Measurements from ENCODE around the gene TMPRSS11B.
"Not testable (repeated sequence)": the region's sequence is repeated elsewhere in the genome, so short reads cannot be mapped to it uniquely, and the experiment has no call there.

The TMPRSS11B gene

DNA sequence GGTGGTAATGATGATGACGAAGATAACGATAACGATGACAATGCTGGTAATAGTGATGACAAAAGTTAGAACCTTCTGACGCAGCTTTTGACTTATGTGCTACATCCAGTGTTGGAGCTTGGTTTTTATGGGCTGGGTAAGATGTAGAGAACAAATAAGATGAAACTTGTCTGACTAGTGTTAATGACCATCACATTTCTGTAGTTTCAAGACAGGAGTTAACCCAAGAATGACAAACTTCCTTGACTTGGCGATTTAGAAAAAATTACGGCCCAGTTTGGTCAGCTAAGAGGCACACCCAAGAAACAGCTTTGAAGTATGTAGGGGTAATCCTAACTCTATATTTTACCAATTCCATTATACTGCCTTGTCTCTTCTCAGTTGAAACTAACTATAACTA is at the start of gene TMPRSS11B:
TMPRSS11B (minus strand) TSS at position 101 of the 400 bp plus-strand sequence. CDS start 136 bp downstream, outside the sequence.
- DNase-seq, result no peak

GRCh38 chr4:68291256-68291655 is 45.8 kb upstream of the TMPRSS11B start:
- DNase-seq, result no peak

DNA sequence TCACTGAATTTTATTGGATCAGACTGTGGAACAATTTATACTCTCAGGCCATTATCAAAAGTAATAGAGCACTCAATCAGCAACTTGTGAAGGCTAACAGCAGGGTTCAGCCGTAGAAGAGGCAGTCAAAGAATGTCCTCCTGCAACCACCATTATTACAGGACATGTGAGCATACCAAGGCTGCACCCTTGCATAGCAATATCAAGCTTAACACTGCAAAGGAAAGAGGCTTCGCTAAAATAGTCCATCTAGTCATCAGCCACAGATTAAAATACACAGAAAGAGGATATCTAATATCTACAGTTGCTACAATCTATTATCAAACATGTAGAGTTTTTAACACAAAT is 42.9 kb upstream of the TMPRSS11B start:
- DNase-seq, result no peak

GRCh38 chr4:68287704-68288392 is 42.4 kb upstream of the TMPRSS11B start:
- DNase-seq, result no peak

GRCh38 chr4:68283714-68284113 is 38.2 kb upstream of the TMPRSS11B start:
- DNase-seq, result no peak

GRCh38 chr4:68283095-68283494 is 37.6 kb upstream of the TMPRSS11B start:
- DNase-seq, result no peak

- not testable (repeated sequence) for DNase-seq
These were observed 36.6 kb upstream of the TMPRSS11B start for GRCh38 chr4:68281796-68282740.

DNA sequence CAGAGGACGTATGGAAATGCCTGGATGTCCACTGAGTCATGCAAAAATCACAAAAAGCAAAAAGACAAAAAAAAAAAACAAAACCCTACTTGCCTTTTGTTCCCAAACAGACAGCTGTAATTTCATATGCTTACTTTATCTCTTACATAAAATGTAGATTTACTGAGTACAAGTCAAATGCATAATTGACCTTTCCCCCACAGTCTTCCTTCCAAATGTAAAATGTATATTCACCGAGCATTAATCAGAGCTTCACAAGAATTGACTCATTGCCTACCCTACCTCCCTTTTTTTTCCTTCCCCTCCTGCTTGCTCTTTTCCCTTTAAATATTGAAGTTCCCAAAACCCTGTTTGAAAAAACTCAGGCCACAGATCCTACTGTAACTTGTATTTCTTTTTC is 32.5 kb upstream of the TMPRSS11B start:
- no peak for DNase-seq

- DNase-seq, result no peak
These were observed 32.1 kb upstream of the TMPRSS11B start for GRCh38 chr4:68277627-68278026.

DNA sequence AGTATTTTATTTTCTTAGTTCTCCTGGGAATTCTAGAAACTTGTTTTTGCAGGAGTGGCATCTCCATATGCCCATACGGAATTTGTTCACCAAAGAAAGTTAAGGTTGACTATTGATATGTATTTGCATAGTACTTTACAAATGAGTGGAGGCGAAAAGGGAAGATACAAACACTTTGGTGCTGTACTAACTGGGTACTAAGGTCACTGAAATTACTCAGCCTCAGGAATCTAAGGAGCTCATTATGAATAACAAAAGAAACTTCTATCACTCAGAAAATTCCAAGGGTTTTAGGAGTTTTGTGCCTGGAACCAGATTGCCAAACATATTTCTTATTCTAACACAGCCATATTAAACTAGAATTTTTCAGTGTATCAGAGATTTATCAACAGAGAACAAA is 27.4 kb upstream of the TMPRSS11B start:
- DNase-seq, result no peak

DNA sequence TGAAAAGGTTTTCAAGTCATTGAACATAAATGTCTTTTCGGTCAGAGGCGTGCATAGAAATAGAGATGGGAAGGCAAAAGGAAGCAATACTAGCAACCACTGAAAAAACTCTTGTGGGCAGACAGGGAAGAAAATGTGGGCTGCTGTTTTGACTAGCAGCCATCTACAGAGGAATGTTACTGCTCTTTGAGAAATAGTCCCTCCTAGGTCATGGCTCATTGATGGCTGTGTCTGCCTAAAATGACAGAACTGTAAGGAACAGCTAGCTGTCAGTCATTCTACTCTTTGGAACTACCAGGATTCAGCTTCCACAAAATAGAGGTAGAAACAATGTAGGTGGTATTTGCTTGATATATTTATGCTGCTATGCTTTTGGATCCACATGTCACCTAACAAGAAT is 26.9 kb upstream of the TMPRSS11B start:
- no peak for DNase-seq

DNA sequence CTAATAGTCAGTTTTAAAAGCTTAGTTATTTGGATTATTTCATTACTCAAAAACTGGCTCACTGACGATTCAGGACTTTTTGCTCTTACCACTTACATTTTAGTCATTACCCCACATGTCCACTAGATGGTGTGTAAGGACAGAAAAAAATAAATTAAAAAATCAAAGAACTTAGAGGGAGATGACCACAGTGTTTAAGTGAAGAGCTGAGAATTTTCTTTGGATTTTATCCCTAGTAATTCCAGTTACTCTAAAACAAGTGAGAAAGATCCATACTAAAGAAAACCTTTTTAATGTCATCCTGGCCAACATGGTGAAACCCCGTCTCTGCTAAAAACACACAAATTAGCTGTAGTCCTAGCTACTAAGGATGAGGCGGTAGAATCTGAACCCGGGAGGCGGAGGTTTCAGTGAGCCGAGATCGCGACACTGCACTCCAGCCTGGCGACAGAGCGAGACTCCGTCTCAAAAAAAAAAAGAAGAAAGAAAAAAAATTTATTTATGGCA is 26.4 kb upstream of the TMPRSS11B start:
- DNase-seq, result peak in 1 of 2 donors; percentile 56

GRCh38 chr4:68267433-68267944 is 22.0 kb upstream of the TMPRSS11B start:
- DNase-seq, result no peak

- DNase-seq, result no peak
These were observed 19.5 kb upstream of the TMPRSS11B start for GRCh38 chr4:68264875-68265565.

DNA sequence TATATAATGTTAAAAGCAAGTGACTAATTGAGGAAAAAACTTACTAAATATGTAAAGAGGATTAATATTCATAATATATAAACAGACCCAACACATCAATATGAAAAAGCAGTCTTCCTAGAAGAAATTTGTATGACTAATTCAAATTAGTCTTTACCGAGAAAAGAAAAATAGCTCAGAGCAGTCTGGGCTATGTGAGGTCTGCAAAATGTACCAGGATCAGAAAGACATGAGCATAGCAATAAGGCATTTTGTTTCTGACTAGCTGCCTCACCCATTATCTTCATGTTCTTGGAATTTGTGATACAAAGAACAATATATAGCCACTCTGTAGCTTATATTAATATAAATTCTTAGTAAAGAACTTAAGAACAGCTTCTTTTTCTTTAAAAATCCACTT is 13.7 kb upstream of the TMPRSS11B start:
- DNase-seq, result no peak

DNA sequence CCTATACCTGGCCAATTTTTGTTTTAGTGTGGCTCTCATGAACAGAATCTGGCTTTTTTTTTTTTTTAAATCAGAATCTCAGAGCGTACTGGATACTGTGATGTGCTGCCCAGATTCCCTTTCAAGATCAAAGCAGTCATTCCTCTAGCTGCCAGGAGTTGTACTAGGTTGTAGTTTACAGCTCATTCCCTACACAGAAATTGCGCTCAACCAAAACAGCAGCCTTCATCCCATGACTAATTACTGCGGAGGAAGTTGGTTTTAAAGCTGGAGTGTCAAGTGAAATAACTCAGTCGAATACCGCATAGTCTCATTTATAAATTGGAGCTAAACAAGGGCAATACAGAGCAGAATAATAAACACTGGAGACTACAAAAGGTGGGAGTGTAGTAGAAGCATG is 12.2 kb upstream of the TMPRSS11B start:
- DNase-seq, result no peak

GRCh38 chr4:68256284-68256683 is 10.8 kb upstream of the TMPRSS11B start:
- no peak for DNase-seq

DNA sequence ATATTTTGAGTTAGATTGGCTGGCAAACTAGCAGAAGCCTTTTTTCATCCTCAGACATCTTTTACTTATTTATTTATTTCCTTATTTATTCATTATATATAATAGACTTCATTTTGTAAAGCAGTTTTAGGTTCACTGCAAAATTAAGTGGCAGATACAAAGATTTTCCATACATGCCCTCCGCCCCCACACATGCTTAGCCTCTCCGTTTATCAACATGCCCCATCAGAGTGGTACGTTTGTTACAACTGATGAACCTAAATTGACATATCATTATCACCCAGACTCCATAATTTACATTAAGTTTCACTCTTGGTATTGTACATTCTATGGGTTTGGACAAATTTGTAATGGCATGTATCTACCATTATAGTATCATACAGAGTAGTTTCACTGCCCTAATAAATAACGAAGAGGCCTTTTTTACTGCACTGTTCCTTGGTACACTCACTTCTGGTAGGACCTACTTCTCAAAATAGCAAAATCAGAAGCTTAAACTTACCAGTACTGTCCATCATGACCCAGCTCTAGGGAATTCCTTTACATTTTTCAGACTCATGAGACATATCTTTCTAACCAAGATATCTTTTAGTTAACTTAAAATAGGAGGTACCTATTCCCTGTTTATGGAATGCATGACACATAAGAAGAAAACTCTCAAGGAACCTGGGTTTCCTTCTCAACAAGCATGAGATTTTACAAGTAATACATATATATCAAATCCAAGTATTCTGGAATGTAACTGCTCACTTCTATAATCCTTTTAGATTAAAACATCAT is 4.8 kb upstream of the TMPRSS11B start:
- DNase-seq, result no peak

DNA sequence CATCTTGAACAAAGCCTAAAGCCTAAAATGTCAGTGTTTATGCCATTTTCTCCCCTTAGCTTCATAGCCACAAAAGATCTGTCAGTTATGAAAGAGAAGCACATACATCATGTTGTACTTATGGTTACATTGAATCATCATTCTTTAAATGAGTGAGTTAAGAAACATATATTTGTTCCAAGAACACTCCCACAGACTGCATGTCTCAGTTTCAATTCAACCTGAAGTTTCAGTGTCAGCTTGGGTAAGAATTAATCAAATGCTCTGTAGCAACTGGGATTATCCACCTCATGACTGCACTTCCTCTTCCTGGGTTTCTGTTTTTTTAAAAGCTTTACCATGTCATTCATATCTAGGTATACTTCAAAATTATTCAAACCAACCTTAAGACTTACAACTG is 3.9 kb upstream of the TMPRSS11B start:
- DNase-seq, result no peak

DNA sequence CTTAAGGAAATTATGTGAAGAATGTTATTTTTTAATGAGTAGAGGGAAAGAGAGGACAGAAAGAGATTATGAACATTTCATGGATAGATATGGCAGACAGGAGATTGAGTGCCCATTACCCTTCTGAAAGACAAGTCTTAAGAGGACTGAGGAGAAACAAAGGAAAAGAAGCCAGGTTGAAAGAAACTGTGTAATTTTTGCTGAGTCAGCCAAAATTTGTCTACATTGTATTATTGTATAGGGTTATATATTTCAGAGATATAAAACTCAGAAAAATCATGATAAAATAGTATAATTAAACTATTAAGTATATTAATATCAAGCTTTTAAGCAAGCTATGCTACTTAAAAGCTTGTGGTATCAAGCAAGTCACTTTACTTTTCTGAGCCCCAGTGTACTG is 4.9 kb downstream of the TMPRSS11B start:
- no peak for DNase-seq

DNA sequence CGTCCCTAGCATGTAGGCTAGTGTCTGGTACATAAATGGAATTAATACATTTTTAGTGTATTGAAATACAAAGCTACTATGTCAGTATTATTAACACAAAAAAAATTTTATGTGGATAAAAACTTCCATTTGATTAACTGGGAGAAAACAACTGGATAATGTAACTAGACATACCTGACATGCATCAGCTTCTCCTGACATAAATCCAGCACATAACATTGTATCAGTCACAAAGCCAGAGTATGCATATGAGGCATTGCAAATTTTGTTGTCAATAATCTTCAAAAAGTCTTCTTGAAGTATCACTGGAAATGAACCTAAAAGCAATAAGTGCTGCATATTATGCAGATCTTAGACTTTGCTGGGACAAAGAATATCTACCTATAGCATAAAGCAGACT is 16.9 kb downstream of the TMPRSS11B start:
- DNase-seq, result no peak

- no peak for DNase-seq
These were observed 27.4 kb downstream of the TMPRSS11B start for GRCh38 chr4:68218044-68218443.

Measured in CD4-positive, alpha-beta T cell treated with Interferon alpha-2 for 1 hour (primary cell).